Measurements from ENCODE around the gene TMEM95.
"Not testable (repeated sequence)": the region's sequence is repeated elsewhere in the genome, so short reads cannot be mapped to it uniquely, and the experiment has no call there.

TMEM95 gene

DNA sequence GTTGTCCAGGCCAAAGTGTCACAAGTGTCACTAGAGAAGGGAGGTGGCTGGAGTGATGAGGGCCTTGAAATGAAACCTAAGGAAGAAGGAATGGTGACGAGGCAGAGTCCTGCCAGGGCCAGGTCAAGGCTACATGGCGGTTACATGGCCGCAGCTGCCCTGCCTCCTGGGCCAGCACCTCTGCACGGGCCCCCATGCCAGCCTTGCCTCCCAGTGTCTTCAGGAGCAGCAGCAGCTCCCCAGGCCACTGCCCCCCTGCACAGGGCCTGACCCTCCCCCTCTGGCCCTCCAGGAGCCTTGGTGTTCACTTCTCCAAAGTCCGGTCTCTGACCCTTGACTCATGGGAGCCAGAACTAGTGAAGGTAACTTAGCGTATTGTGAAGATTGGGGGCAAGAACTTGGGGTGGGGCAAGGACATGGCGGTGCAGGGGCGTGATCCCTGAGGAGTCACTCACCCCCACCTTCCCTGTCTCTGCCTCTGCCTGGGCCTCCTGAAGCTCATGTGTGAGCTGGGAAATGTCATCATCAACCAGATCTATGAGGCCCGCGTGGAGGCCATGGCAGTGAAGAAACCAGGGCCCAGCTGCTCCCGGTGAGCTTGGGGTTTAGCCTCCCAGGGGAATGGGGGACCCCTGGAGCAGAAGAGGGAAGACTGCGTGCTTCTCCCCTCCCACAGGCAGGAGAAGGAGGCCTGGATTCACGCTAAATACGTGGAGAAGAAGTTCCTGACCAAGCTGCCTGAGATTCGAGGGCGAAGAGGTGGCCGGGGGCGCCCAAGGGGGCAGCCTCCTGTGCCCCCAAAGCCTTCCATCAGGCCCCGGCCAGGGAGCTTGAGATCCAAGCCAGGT is 7.1 kb upstream of the TMEM95 start:
- no peak for DNase-seq

DNA sequence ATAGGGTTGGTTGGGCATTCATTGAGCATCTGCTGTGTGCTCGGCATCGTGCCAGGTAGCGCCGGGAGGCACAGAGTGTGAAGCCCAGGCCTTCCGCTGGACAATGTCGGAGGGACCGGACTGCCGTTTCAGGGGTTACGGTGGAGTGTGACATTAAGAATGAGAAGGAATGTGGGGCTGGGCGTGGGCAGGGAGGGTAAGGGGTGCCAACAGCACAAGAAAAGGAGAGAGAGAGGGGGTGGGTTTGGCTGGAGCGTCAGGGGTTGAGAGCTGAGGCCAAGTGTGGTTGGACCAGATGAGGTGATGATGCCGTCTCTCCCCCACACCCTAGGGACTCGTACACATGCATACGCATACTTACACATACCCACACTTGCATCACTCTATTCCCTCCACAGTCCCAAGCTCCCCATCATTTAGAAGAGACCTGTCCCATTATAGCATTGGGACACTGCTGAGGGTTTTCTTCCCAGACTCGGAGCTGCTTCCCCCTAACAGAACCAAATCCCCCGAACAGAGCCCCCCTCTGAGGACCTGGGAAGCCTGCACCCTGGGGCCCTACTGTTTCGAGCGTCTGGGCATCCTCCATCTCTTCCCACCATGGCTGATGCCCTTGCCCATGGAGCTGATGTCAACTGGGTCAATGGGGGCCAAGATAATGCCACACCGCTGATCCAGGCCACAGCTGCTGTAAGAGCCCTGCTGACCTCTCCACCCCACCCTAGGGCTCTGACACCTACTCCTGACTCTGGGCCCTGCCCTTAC is 6.3 kb upstream of the TMEM95 start:
- DNase-seq: no peak

DNA sequence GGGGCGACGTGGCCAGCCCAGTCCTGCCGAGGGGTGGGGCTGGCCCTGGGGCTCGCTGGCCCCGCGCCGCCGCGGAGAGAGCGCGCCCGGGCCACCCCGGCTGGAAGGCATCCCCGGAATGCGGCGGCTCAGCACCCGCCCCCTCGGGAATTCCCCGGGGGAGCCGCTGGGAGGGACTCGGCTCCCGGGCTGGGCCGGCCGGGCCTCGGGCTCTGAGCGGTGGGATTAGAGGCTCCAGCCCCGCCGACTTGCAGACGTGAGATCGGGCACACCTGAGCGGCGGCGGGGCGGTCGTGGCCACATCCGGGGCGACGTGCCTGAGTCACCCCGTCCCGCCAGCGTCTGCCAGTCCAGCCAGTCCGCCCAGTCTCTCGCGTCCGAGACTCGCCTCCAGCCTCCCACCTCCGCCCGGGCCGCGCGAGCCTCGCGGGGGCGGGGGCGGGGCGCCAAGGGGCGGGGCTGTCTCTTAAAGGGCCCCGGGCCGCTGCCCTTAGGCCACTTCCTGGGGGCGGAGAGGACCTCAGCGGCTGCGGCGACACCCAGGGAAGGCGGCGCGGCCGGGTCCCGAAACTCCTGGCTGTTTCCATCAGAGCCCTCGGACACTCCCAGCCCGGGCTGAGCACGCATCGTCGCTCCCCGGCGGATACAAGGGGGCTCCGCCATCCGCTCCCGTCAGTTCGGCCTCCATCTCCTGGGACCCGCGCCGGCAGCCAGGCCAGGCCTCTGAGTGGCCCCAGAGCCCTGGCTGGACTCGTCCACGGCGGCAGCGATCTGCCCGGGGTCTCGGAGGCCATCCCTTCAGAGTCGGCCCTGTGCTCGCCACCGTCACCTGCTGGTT is 3.1 kb upstream of the TMEM95 start, which contains the start of gene KCTD11:
KCTD11 (plus strand) TSS at position 498 of the 838 bp plus-strand sequence.
- DNase-seq: peak; percentile 91

DNA sequence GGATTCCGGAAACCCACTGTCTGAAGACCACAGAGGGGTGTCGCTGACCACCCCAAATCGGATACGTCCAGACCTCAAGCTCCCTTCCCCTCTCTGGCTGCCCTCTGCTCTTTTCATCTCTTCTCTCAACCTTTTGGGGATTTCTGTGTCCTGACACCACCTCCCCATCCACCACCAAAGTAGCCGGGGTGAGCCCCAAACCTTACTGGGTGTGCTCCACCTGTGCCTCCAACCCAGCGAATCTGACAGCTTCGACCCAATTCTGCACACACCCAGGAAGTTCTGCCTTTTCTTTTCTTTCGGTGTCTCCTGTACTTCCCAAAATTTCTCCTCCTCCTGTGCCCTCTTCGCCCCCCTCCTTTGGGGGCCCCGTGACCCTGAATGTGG is 2.5 kb upstream of the TMEM95 start:
- DNase-seq: no peak

DNA sequence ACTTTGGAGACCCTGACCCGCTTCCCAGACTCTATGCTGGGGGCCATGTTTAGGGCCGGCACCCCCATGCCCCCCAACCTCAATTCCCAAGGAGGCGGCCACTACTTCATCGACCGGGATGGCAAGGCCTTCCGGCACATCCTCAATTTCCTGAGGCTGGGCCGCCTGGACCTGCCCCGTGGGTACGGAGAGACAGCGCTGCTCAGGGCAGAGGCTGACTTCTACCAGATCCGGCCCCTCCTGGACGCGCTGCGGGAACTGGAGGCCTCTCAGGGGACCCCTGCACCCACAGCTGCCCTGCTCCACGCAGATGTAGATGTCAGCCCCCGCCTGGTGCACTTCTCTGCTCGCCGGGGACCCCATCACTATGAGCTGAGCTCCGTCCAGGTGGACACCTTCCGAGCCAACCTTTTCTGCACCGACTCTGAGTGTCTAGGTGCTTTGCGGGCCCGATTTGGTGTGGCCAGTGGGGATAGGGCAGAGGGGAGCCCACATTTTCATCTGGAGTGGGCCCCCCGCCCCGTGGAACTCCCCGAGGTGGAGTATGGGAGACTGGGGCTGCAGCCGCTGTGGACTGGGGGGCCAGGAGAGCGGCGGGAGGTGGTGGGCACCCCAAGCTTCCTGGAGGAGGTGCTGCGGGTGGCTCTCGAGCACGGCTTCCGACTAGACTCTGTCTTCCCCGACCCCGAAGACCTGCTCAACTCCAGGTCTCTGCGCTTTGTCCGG is 1.9 kb upstream of the TMEM95 start:
- DNase-seq: no peak

DNA sequence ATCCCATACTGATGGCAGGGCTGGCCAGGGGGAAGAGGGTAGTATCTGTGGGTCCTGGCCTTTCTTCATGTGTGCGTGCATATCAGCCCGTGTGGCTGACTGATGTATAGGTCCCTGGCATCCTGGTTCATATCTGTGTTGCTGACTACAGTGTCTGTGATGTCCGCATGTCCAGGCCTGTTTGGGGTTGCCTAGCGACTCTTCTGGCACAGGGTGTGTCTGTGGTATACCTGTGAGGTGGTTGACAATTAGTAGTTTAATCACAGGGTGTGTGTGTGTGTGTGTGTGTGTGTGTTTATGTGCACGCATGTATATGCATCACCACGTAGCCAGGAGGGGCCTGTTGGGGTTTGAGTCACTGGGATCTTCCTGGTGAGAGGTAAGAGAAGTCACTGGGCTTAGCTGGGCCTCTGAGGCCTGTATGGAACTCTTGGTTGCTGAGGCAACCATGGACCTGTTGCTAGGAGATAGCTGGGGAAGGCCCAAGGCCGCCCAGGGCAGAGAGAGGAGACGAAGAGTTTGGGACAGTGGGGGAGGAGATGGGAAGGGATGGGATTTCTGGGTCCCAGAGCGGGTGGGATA is 603 bp upstream of the TMEM95 start:
- DNase-seq: no peak

DNA sequence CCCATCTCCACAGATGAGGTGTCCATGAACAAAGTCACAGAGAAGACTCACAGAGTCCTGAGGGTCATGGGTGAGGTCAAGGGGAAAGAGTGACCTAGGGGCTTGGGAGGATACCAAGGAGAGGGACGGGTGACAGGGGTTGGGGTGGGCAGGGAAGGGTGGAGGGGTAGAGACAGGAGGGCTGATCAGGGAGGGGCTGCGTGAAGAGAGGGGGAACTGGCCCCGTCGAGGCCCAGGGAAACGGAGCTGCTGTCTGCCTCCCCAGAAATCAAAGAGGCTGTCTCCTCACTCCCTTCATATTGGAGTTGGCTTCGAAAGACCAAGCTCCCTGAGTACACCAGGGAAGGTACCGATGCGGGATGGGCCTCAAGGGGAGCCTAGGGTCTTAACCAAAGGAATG is 617 bp downstream of the TMEM95 start:
- DNase-seq: no peak

DNA sequence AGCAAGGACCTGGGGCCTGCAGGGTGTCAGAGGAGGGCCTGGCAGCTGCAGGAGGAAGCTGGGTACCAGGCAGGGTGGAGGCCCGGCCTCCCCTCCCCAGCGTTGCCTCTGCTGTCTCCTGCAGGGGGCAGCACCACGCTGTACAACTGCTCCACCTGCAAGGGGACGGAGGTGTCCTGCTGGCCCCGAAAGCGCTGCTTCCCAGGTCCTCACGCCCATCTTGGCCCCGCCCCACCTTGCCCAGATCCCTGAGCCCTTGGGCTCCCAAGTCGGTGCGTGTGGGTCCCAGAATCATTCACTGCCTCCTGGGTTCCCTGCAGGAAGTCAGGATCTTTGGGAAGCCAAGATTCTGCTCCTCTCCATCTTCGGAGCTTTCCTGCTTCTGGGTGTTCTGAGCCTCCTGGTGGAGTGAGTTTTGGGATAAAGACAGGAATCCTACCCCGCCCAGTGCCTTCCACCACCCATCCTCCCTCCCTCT is 1.2 kb downstream of the TMEM95 start:
- DNase-seq: peak; percentile 86

DNA sequence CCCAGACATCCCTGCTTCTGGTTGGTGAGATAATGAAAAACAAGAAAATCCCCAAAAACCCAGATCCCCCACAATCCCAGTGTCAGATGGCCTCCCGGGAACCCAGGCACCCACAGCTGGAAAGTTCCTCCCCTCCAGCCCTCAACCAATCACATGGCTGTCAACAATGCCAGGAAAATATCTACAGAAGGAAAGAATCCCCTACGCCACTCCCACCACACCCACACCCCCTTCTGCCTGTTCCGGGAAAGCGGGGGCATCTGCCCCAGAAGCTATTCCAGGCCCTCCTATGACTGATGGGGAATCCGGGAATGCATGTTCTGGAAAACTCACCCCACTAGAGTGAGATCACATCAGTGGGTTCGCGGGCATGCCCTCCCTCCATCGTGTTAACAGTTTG is 1.8 kb downstream of the TMEM95 start:
- no peak for DNase-seq

DNA sequence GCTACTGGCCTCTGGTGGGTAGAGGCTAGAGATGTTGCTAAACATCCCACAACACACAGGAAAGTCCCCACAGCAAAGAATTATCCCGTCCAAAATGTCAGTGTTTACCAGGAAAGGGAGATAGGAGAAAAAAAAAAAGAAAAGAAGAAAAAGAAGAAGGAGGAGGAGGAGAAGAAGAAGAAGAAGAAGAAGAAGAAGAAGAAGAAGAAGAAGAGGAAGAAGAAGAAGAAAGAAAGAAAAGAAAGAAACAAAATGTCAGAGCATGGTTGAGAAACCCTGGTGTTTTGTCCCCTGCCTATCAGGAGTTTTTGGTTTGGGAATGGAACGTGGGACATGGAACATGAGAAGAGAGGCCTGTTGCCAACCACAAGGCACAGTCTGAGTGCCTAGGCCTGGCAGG is 2.4 kb downstream of the TMEM95 start:
- no peak for DNase-seq

DNA sequence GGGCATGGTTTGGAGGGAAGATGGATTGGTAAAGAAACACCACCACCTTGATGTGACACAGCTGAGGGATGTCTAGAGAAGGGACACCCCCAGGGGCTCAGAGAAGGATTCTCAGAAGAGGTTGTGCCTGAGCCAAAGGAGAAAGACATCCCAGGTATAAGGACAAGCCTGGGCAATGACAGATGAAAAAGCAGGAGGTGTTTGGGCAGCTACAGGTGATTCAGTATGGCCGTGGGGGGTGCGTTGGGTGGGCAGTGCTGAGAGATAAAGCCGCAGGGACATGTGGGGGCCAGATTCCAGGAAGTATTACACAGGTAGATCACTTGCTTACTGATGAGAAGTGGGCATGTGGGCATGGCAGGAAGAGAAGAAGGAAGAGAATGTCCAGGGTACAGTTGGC is 7.0 kb downstream of the TMEM95 start:
- DNase-seq: no peak

DNA sequence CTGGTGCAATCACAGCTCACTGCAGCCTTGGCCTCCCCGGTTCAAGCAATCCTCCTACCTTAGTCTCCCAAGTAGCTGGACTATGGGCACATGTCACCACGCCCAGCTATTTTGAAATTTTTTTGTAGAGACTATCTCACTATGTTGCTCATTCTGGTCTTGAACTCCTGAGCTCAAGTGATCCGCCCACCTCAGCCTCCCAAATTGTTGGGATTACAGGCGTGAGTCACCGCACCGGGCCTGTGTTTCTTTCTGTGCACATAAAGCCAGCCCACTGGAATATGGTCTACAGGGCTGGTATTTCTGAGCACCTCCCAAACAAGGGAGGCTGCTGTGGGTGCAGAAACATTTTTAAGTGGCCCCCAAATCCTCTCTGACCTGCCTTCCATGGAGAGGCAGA is 8.4 kb downstream of the TMEM95 start:
- DNase-seq: no peak

DNA sequence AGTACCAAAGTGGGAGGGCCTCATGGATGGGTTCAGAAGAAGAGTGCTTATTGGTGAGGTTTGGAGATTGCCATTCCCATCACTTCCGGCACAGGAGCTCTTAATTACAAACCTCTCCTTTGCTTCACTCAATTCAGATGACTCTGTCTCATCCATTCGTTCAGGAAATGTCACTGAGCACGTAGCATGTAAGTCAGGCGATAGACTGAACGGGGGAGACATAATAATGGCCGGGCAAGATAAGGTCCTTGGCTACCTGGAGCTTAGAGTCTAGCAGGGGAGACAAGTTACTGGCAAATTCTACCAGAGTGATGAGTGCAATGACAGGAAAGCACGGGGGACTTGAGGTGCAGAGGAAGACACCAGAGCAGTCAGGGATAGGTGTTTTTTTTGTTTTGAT is 11.0 kb downstream of the TMEM95 start:
- DNase-seq: not testable (repeated sequence)

DNA sequence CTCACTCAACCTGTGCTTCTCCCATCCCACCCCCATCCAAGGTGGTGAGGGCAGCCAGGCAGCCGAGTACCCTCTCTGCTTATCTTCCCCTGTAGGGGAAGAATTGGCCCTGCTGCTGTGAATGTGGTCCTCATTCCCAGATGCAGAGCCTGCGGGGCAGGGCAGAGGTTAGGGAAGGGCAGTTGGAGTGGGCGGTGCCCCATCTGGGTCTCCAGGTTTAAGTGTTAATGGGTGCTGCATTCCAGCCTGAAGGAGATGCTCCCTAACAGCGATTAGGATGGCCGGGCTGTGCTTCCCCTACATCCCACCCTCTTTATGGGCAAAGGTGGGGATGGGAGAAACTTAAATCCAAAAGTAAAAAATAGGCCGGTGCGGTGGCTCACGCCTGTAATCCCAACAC is 12.1 kb downstream of the TMEM95 start:
- DNase-seq: no peak

DNA sequence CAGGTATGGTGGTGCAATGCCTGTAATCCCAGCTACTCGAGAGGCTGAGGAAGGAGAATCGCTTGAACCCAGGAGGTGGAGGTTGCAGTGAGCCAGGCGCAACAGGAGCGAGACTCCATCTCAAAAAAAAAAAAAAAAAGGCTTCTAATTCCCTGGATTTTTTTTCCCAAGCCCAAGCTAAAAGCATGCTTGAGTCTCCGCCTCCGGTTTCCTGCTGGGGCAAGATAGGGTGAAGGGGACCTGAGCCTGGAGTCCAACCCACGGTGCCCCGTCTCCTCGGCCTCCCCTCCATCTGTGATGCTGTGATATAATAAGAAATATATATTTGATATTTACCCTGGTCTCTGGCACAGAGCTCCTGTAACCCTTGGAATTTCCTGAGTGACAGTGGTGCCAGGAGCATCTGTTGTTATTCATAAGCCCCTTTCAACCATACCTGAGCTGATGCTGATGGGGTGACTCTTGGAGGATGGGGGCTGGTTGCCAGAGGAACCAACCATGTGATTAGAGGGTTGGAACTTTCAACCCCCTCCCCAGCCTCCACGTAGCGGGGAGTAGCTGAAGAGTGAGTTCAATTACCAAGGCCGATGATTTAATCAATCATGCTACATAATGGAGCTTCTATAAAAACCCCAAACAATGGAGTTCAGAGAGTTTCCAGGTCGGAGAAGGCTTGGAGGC is 13.1 kb downstream of the TMEM95 start:
- DNase-seq: no peak

DNA sequence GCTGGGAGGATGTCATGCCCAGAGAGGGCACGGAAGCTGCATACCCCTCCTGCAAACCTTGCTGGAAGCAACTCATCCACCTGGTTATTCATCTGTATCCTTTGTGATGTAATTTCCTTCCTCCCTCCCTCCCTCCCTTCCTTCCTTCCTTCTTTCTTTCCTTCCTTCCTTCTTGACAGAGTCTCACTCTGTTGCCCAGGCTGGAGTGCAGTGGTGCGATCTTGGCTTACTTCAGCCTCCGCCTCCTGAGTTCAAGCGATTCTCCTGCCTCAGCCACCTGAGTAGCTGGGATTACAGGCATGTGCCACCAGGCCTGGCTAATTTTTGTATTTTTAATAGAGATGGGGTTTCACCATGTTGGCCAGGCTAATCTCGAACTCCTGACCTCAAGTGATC is 13.6 kb downstream of the TMEM95 start:
- DNase-seq: not testable (repeated sequence)

DNA sequence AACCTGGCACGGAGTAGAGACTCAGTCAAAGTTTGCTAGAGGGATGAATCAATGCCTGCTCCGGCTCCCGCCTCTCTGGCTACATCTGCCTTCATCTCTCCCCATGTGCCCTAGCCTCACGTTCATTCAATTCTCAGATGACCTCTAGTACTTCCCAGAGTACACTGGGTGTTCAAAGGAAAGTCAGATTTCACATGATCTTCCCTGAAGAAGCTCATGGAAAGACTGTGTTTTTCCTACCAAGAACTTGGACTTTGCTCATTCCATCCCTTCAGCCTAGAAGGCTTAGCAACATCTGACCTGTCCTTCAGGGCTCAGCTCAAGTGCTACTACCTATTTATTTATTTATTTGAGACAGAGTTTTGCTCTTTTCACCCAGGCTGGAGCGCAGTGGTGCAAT is 14.9 kb downstream of the TMEM95 start:
- DNase-seq: no peak

DNA sequence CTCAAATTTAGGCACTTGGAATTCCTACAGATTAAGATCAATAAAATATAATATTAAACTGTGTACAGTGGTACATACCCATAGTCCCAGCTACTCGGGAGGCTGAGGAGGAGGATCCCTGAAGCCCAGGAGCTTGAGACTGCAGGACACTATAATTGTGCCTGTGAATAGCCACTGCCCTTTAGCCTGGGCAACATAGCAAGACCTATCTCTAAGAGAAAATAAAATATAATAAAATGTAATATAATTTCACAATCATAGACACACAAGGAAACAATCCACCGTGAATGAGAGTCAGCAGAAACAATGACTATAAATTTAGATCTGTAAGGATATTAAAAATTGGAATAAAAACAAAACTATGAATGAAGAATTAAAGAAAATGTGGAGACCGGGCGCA is 15.9 kb downstream of the TMEM95 start:
- DNase-seq: no peak

DNA sequence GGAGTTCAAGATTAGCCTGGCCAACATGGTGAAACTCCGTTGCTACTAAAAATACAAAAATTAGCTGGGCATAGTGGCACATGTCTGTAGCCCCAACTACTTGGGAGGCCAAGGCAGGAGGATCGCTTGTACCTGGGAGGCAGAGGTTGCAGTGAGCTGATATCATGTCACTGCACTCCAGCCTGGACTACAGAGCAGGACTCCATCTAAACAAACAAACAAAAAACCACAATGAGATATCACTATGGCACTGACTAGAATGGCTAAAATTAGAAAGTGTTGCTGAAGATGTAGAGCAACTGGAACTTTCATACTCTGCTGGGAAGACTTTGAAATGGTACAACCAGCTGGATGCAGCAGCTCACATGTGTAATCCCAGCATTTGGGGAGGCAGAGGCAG is 19.4 kb downstream of the TMEM95 start:
- DNase-seq: no peak

DNA sequence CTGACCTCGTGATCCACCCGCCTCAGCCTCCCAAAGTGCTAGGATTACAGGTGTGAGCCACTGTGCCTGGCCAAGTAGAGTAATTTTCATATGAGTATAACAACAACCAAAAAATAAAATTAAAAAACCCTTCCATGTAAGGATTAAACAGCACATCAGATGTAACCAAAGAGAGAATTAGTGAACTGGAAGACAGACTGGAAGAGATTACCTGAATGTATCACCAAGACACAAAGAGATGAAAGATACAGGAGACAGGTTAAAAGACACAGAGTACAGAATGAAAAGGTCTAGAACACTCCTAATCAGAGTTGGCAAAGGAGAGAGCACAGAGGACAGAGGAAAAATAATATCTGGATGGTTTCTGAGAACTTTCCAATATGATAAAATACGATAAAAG is 24.2 kb downstream of the TMEM95 start:
- DNase-seq: no peak

DNA sequence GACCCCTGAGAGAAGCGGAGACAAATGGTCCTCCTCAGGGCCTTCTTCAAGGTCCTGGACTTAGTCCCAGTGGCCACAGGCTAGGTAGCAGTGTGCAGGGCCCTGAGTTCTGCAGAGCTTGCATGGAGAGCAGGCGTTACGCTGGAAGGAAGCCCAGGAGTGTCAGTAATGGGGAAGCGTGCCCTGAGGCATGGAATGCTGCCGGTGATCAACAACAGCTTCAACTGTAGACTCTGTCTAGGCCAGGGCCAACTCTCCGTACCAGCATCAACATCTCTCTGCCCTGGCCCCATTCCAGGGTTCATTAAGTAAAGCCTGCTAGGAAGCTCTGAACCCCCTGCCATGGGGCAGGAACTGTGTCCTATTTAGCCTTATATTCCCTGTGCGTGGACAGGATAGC is 25.4 kb downstream of the TMEM95 start:
- no peak for DNase-seq
